NCI-H2029 treated with DMSO at 0.1 percent for 48 hours (cell line): ENCODE measurements around the gene DUSP5.

Experiments
- DNase-seq: peaks from one replicate; lab custom pipeline; 2025; lab: John Stamatoyannopoulos, UW

The DUSP5 gene

GRCh38 chr10:110546499-110547110 lies 48.9 kb downstream of the DUSP5 start:
- no peak for DNase-seq

GRCh38 chr10:110547139-110547761 lies 49.5 kb downstream of the DUSP5 start:
- DNase-seq = peak; percentile 2

DNA sequence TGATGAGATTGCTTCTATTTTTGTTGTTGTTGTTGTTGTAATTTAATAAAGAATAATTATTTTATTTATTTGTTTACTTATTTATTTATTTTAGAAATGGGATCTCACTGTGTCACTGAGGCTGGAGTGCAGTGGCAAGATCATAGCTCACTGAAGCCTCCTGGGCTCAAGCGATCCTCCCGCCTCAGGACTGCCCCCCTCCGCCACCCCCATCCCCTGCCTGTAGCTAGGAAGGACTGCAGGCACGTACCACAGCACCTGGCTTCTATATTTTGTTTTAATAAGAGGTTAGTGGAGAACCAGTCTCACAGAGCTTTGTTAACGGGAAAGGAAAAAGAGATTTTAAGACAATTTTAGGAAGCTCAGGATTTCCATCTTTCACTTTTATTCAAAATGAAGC lies 50.3 kb downstream of the DUSP5 start:
- DNase-seq = no peak

GRCh38 chr10:110549211-110549610 lies 51.5 kb downstream of the DUSP5 start:
- DNase-seq = no peak

DNA sequence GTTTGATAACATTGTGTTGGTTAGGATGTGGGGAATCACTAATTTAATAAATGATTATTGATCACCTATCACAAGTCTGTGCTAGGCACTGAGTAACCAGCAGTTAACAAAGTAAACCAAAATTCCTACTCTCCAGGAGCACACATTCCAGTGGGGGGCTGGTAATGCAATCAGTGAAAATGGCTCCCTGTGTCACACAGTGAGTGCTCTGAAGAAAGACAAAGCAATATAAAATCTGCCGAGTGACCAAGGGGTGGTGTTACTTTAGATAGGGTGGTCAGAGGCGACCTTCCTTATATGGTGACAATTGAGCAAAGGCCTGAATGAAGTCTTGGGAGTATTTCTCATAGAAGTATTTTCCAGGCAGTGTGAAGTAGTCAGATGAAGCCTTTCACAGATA lies 56.2 kb downstream of the DUSP5 start:
- no peak for DNase-seq

DNA sequence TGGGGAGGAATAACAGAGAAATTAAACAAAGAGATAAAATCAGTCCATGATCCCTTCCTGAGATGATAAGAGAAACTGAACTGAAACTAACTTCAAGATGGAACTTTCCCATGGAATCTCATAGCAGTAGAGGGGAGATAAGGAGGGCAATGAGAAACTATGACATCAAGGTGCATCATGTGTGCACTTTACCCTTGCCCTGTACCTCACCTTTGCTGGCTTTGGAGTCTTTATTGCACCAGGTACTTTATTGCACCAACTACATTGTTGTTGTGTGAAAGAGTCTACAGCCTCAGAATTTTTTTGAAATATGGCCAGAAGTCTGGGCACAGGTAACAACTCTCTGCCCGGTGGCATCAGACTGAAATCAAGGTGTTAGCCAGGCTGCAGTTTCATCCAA lies 58.6 kb downstream of the DUSP5 start:
- DNase-seq = no peak

- DNase-seq = no peak
These were observed 59.4 kb downstream of the DUSP5 start for GRCh38 chr10:110556969-110557601.

DNA sequence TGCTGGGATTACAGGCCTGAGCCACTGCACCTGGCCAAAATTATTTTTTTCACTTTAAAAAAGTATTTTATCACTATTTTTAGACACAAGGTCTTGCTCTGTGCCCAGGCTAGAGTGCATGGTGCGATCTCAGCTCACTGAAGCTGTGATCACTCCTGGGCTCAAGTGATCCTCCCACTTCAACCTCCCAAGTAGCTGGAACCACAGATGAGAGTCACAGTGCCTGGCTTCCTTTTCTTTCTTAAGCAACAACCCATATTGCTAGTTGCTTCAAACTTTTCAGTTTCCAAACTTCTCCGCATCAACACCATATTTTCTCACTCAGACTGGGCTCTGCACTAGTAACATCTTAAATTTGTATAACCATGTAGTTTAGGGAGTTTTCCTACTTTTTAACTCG lies 60.3 kb downstream of the DUSP5 start:
- no peak for DNase-seq

DNA sequence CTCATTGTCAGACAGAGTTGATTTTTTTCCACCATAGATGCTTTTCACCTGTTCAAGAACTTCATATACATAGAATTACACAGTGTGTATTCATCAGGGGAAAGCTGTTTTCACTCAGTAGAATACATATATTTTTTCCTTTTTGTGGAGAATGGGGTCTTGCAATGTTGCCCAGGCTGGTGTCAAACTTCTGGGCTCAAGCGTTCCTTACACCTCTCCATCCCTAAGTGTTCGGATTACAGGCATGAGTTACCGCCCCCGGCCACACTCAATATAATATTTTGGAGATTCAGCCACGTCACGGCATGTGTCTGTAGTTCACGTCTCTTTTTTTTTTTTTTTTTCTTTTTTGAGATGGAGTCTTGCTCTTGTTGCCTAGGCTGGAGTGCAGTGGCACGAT lies 62.3 kb downstream of the DUSP5 start:
- DNase-seq = no peak
